GM19099 (cell line): ENCODE measurements around the gene PPP2R2B.

Experiments used
- POLR2A ChIP-seq: IDR thresholded peaks from 3 replicates; pipeline ENCODE4 v1.6.1; 2011; ENCODE audit warnings: low read depth; ENCODE audit not compliant: insufficient read length; ENCODE audit errors: extremely low read depth

PPP2R2B gene

GRCh38 chr5:146540414-146540813, 338.1 kb downstream of the PPP2R2B start:
- TF ChIP-seq POLR2A, result no peak

DNA sequence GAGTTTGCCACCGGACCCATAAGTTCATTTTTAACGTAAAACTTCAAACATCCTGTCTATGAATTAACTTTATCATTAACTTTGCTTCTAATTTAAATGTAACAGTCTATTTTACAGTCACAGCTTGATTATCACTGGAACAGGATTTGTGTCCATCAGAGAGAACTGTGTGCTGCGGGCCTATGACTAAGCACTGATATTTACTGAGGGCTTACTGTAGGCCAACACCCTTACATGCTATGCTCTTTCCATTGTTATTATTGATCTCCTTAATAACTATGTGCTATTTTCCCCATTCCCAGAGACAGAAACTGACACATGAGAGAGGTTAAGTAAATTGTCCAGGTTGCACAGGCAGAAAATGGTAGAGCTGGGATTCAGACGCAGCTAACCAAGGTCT, 338.6 kb downstream of the PPP2R2B start:
- TF ChIP-seq POLR2A, result no peak

- no peak for TF ChIP-seq POLR2A
Measured at GRCh38 chr5:146538432-146538831, 340.1 kb downstream of the PPP2R2B start.

DNA sequence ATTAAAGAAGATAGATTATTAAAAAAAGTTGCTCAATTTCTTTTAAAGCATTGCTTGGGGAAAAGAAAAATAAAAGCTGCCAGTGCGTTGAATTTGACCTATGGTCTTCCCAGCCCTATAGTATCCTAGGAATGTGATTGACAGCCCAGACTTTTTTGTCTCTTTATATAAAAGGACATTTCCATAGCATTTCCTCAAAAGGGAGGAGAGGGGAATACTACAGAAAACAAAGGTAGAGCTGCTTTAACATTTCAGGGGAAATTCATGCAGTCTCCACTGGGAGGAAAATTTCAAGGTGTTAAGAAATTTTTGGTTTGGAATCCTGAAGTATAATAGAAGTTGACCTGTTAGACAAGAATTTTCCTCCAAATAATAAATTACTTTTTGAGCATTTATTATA, 344.7 kb downstream of the PPP2R2B start:
- TF ChIP-seq POLR2A, result no peak

DNA sequence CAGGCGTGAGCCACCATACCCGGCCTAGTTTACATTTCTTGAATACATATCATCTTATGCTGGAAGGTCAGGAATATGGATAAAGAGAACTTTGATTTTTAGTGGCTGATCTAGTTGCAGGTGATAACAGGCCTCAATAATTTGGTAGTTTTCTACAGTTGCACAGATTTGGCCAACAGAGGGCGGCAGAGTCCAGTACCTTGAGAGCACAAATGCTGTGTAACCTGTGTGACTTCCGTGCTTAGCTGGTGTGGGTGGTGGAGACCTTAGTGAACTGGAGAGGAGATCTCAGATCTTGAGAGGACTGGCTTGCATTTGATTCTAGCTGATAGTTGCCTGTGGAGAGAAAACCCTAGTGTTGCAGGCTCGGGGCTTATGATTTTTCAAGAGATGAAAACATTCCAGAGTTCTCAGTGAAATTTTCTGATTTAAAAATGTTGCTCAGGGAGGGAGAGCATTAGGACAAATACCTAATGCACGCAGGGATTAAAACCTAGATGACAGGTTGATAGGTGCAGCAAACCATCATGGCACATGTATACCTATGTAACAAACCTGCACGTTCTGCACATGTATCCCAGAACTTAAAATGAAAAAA, 345.2 kb downstream of the PPP2R2B start:
- TF ChIP-seq POLR2A, result no peak
